ENCODE results near the gene UCHL1.
"Not testable (repeated sequence)": the region's sequence is repeated elsewhere in the genome, so short reads cannot be mapped to it uniquely, and the experiment has no call there.

UCHL1 gene

DNA sequence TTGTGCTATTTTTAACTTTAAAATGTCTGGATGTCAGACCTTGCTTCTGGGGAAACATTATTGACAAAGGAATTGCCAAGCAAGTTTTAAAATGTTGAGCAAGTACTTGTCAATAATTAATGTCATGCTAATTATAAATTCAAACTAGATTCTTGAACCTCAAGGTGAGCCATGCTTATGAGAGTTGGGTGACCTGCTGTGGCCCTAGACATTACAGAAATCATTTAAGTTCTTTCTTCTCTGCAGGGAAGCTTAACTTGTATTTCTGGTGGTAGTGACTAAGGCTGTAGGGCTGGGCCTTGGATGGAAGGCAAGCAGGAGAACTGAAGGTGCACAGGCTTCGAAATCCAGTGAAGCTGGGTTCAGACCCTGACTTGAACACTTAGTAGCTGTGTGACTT lies 14.8 kb upstream of the UCHL1 start:
- no peak for DNase-seq

- DNase-seq, result no peak
These were observed 10.7 kb upstream of the UCHL1 start for GRCh38 chr4:41245983-41246382.

GRCh38 chr4:41256131-41256739 lies 493 bp upstream of the UCHL1 start:
- DNase-seq, result no peak

DNA sequence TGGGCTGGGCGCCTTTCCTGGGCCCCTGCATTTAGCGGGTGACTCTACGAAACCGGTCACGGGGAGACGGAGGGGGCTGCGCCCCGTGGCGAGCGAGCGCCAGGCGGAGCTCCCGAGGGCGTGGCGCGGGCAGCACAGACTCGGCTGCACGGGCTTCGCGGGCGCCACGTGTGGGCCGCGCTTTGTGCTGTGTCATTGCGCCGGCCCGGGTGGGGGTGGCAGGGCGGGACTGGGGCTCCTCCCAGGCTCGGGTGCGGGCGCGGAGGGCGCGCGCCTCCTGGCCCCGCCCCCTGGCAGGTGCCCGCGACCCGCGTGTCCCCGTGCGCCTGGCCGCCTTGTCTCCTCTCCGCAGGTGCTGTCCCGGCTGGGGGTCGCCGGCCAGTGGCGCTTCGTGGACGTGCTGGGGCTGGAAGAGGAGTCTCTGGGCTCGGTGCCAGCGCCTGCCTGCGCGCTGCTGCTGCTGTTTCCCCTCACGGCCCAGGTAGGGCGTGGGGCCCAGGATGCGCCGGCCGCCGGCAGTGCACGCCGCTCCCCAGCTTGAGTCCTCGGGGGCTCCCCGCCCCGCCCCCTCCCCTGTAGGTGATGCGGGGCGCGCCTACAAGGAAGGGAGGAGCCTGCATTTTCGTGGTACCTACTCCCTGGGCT lies 651 bp downstream of the UCHL1 start:
- DNase-seq, result no peak

DNA sequence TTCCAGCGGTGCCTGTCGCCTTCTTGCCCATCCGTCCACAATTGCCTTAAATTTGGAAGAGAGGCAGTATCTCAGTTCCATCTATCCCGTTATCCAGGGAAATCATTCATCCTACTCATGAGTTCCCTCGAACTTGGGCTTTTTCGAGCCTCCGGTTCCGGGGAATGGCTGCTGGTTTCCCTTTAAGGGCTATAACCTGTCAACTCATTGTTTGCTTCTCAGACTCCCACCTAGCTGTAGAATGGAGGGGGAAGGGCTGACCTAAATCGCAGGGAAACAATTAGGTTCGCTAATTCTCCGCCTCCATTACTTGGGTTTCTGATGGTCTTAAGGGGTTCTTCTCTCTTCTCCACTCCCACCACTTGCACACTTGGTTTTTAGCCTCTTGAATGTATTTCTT lies 1.2 kb downstream of the UCHL1 start:
- DNase-seq, result no peak

DNA sequence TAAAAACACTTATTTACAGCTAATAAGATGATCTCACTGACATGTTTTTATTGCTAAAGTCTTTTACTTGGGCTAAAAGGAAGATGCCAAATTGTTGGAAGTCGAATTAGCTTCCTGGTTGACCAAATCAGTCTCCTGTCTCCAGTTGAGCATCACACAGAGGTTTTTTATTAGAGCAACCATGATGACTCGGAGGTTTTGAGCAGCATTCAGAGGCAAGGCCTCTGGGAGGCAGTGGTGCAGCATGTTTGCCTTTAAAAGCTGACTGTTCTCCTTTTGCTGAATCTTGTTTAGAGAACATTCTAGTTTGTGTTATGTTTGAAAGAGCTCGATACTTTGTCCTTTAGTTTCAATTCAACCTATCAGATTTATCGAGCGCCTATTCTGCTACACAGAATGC lies 2.1 kb downstream of the UCHL1 start:
- no peak for DNase-seq

DNA sequence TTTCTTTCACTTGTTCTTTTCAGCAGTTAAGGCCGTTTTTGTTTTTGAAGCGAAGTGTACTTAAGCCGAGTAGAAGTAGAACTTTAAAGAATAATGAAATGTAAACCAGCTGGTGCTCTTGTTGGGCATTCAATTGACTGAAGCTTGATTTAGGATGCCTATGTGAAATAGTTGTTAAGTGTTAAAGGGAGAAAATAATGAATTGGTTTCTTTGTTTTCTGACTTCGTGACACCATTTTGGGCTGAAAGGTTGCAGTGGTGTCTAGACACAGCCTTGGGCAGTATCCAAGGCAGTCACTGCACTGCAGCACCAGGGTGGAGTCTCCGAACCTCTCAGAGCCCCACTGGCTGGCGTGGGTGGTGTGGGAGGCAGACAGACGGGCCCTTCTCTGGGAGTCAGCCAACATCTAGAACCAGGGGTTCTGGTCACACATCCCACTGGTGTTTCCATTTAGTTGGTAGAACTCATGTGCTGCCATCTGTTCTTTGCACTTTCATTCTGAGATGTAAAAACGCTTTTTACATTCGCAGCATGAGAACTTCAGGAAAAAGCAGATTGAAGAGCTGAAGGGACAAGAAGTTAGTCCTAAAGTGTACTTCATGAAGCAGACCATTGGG lies 3.5 kb downstream of the UCHL1 start:
- DNase-seq, result no peak

GRCh38 chr4:41262198-41262597 lies 5.5 kb downstream of the UCHL1 start:
- DNase-seq, result no peak

- no peak for DNase-seq
These were observed 7.5 kb downstream of the UCHL1 start for GRCh38 chr4:41264212-41264611.

DNA sequence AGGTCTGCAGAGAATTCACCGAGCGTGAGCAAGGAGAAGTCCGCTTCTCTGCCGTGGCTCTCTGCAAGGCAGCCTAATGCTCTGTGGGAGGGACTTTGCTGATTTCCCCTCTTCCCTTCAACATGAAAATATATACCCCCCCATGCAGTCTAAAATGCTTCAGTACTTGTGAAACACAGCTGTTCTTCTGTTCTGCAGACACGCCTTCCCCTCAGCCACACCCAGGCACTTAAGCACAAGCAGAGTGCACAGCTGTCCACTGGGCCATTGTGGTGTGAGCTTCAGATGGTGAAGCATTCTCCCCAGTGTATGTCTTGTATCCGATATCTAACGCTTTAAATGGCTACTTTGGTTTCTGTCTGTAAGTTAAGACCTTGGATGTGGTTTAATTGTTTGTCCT lies 11.3 kb downstream of the UCHL1 start:
- DNase-seq, result no peak

GRCh38 chr4:41268721-41269517 lies 12.2 kb downstream of the UCHL1 start:
- no peak for DNase-seq

GRCh38 chr4:41269682-41270081 lies 13.0 kb downstream of the UCHL1 start:
- DNase-seq, result no peak

- not testable (repeated sequence) for DNase-seq
These were observed 19.2 kb downstream of the UCHL1 start for GRCh38 chr4:41275931-41276330.

DNA sequence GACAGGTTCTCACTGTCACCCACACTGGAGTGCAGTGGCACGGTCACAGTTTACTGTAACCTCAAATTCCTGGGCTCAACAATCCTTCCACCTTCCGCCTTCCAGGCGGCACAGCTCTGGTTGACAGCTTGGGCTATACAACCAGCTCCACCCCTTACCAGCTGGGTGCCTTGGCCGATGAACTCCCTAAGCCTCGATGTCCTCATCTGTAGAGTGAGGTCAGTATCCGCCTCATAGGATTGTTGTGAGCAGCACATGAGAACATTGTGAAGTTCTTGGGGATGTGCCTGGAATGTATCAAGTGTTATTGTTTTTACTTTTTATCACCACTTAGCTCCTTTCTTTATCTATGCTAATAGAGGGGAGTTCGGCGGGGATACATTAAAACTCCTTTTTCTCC lies 23.3 kb downstream of the UCHL1 start:
- DNase-seq, result no peak

DNA sequence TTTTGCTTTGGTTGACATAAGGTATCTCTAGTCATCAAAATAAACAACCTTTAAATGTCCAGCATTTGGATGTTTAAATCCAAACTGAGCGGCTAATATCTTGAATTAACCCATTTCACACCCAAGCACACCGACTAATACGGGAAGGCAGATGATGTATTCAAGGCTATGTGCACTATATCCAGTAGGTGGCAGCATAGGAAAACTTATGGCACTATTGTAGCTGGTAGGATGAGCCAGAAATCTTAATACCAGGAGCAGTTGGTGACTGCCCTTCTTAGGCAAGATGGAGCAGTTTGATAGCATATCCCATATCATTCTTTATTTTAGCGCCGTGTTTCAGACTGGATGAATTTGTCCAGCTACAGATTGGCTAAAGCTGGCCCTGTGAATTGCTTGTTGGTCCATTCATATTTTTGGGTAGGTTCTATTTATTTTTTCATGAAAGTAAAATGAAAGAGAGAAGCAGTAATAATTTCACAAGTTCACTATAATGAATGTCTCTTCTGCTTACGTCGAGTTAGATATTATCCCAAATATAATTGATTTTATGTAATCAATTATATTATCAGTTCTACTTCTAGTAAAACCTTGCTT lies 24.4 kb downstream of the UCHL1 start:
- peak; percentile 22 to 54 for DNase-seq

- no peak for DNase-seq
These were observed 25.6 kb downstream of the UCHL1 start for GRCh38 chr4:41282366-41282765.

DNA sequence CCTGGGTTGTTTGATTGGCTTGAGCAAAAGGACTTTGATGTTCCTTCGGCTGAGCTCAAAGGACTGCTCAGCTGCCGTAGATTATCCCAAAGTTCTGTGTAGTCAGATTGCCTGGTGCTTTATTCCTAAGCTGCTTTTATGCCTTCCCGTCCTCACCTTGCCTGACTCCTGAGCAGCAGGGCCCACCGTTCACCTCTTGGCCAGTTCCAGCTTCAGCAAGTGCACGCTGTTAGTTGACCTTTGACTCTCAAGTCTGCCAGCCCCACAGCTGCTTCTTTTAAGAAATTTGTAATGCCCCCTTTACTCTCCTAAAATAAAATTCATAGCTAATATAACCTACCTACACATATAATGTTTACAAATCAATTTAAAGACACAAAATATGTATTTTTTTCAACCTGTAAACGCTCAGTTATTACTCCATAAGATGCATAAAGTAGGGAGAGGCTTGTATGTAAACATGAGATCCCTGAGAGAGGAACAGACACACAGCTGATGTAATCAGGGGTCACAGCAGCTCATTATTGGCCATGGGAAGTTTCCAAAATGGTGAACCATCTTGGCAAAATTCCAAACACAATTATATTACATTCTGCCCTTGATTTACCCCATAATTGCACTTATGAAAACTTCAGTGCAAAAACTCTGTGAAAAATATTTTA lies 28.6 kb downstream of the UCHL1 start:
- no peak for DNase-seq

GRCh38 chr4:41285864-41286235 lies 29.1 kb downstream of the UCHL1 start:
- DNase-seq, result no peak

- DNase-seq, result no peak
These were observed 30.3 kb downstream of the UCHL1 start for GRCh38 chr4:41287005-41287404.

- DNase-seq, result no peak
These were observed 31.1 kb downstream of the UCHL1 start for GRCh38 chr4:41287852-41288251.

DNA sequence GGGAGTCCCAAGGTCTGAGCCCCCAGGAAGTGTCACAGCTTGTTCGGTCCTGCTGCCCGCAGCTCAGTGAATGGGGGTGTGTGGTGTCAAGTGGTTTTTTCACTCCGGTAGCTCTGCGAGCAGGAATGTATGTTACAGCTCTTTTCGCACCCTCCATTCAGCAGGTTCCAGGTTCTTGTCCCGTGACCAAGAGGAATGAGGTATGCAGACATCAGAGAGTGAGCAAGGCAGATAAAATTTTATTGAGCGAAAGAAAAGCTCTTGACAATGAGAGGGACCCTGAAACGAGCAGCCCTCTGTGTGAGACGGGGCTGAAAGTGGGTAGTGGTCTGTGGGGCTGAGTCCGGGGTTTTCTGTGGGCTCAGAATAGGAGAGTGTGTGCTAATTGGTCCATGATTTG lies 31.5 kb downstream of the UCHL1 start:
- DNase-seq, result no peak

DNA sequence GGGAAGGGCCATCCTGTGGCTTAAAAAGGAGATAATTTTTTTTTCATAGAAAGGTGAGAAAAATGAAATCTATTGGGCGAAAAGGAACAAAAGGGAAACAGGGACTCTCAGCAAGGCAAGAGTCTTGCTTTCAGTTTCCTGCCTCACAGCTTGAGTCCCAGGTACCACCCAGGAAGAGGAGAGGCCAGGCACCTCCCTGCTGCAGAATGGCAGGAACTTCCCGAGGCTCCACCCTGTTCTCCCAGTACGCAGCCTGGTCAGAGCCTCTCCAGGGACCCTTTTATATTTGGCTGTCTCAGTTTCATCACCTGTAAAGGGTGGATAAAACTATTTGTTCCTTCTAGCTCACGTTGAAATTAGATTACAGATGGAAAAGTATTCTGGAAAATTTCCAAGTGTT lies 33.8 kb downstream of the UCHL1 start:
- no peak for DNase-seq
